K562 (cell line): Measurements from ENCODE around the gene TMEM120B. TPM values are rescaled to one million over a fixed set of nuclear protein-coding genes. Genes with fewer than 3 reads are reported as not detected.

Source experiments
- EGR1 ChIP-seq: fragments of 450-650 bp; conservative IDR thresholded peaks from 2 replicates; pipeline ENCODE4 v1.6.1; 2017; ENCODE audit warnings: mild to moderate bottlenecking
- MYNN ChIP-seq, 2 experiments: sonication (generic); formaldehyde crosslinking in 1 of 2; IDR thresholded peaks; 2 replicates each; pipeline versions ENCODE4 v1.5.0 to v1.6.1; 2016 to 2020; ENCODE audit warnings: antibody characterized with exemption in 1 of 2, missing genetic modification reagents in 1 of 2
- PATZ1 ChIP-seq: fragments of 250-450 bp; sonication (Bioruptor Pico); IDR thresholded peaks from 2 replicates; pipeline ENCODE4 v1.5.0; 2020; ENCODE audit warnings: mild to moderate bottlenecking, borderline replicate concordance
- SAP30 ChIP-seq: fragments of 200-600 bp; sonication (generic); IDR thresholded peaks from 2 replicates; pipeline ENCODE4 v1.6.1; 2012; ENCODE audit warnings: borderline replicate concordance, low read depth, mild to moderate bottlenecking, moderate library complexity, low read length, control low read depth, inconsistent platforms; ENCODE audit not compliant: insufficient read depth, poor library complexity, severe bottlenecking
- SMAD4 ChIP-seq: fragments of 250-450 bp; sonication (Bioruptor Pico); conservative IDR thresholded peaks from 2 replicates; pipeline ENCODE4 v1.8.0; 2021; ENCODE audit warnings: inconsistent platforms, mild to moderate bottlenecking, moderate library complexity
- ZNF318 ChIP-seq, 2 experiments: fragments of 450-650 bp; IDR thresholded peaks; 2 replicates each; pipeline ENCODE4 v1.6.1; 2016; ENCODE audit warnings: mild to moderate bottlenecking in 2 of 2, borderline replicate concordance in 1 of 2, low read depth in 1 of 2, moderate library complexity in 1 of 2
- ZNF395 ChIP-seq: fragments of 200-800 bp; sonication (Bioruptor generic); IDR thresholded peaks from 2 replicates; pipeline ENCODE4 v1.6.1; 2017; ENCODE audit warnings: missing genetic modification characterization, missing compliant biosample characterization
- polyA plus RNA-seq, 8 experiments: library from polyadenylated mRNA; depleted of rRNA in 4 of 8; stranded (reverse) in 5 of 8; unstranded in 3 of 8; fragments of >200 nt; fragmentation: Nextera tagmentation in 2 of 8; fragmentation: Illumina TruSeq in 1 of 8; extraction: Ambion mirVana in 2 of 8; extraction: Trizol in 1 of 8; gene quantifications; 2 replicates each; pipeline versions ENCODE4 v1.2.1 to v1.2.3, GENCODE V29; 2011 to 2014; ENCODE audit warnings: inconsistent platforms in 1 of 8, missing spikeins in 1 of 8
- total RNA-seq, 7 experiments: library from RNA; depleted of rRNA in 6 of 7; stranded (reverse); fragments of >200 nt in 6 of 7; fragmentation: Illumina TruSeq in 2 of 7; extraction: Trizol in 2 of 7; gene quantifications; 2 replicates each; pipeline versions ENCODE4 v1.2.1 to v1.2.3, GENCODE V29; 2011 to 2021; ENCODE audit warnings: low replicate concordance in 1 of 7

The TMEM120B gene
- total and polyA plus RNA-seq, 9 of the 15 experiments (the other 6 are each of a cell fraction or from before 2014, with no cell fraction given), result 1.7 to 18.6 (median 7.4) TPM

GRCh38 chr12:121797937-121798786 is 85.6 kb downstream of the TMEM120B start (continued):
- no peak for TF ChIP-seq ZNF318 (IDR thresholded peaks at IDR 0.05; ENCODE audit: borderline replicate concordance in 1 of 2, low read depth in 1 of 2)
- TF ChIP-seq PATZ1 (CRISPR knock-in tag), result no peak
- peak; percentile 22; the same call in 1 of the 2 replicates for TF ChIP-seq SMAD4
- 0 out of 2 replicates have a peak, but pooled peaks have one; percentile 57 for TF ChIP-seq ZNF395 (CRISPR knock-in tag)
- TF ChIP-seq MYNN (IDR thresholded peaks at IDR 0.05), result 0 out of 2 replicates have a peak, but pooled peaks have one; percentile 3
- no peak for TF ChIP-seq MYNN (CRISPR knock-in tag; IDR thresholded peaks at IDR 0.05)
- no peak for TF ChIP-seq SAP30
- peak; percentile 73 for TF ChIP-seq EGR1
